ENCODE data around the gene TOMM20. TPM values are rescaled to one million over a fixed set of nuclear protein-coding genes. Genes with fewer than 3 reads are reported as not detected.

TOMM20 gene
- total RNA-seq, 3 donors from 2014 or later (not counting 1 experiment from before 2014, with no cell fraction given), result 59.5 to 72.3 (median 60.2) TPM

DNA sequence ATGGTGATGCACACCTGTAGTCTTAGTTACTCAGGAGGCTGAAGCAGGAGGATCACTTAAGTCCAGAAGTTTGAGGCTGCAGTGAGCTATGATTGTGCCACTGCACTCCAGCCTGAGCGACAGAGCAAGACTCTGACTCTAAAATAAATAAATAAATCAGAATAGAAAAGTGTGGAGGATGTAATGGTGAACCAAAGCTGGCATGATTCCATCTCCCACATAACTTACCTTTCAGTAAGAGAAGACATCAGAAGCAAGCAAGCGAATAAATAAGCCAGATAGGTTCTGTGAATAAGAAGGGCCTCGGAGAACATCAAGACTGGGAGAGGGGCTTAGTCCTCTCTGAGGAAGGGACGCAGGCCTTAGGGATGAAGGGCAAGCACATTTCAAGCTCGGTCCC is 59.5 kb downstream of the TOMM20 start:
- Histone ChIP-seq H3K4me1 (ENCODE audit: control insufficient read depth, insufficient read depth, low read length) (peaks cover 4% of the 10 kb centered on the region), H3K36me3 (ENCODE audit: control insufficient read depth, insufficient read depth, low read length) (no peaks in the 10 kb centered on the region), H3K27me3 (ENCODE audit: control insufficient read depth, insufficient read depth, low read length) (no peaks in the 10 kb centered on the region), H3K27ac (ENCODE audit: low read length) (no peak overlapping the region), H3K4me3 (ENCODE audit: low read length) (no peak overlapping the region), H3K9me3 (ENCODE audit: control insufficient read depth, insufficient read depth, low read length) (no peaks in the 10 kb centered on the region)
- H3K9me3 Mint-ChIP-seq, result no peaks in the 10 kb centered on the region
- DNase-seq (no peak), ATAC-seq (no peak)
- intact Hi-C loops (cut with micrococcal nuclease), result no loop called here
- H3K4me3 Mint-ChIP-seq, result no peak overlapping the region
- TF ChIP-seq, protein P1, sequence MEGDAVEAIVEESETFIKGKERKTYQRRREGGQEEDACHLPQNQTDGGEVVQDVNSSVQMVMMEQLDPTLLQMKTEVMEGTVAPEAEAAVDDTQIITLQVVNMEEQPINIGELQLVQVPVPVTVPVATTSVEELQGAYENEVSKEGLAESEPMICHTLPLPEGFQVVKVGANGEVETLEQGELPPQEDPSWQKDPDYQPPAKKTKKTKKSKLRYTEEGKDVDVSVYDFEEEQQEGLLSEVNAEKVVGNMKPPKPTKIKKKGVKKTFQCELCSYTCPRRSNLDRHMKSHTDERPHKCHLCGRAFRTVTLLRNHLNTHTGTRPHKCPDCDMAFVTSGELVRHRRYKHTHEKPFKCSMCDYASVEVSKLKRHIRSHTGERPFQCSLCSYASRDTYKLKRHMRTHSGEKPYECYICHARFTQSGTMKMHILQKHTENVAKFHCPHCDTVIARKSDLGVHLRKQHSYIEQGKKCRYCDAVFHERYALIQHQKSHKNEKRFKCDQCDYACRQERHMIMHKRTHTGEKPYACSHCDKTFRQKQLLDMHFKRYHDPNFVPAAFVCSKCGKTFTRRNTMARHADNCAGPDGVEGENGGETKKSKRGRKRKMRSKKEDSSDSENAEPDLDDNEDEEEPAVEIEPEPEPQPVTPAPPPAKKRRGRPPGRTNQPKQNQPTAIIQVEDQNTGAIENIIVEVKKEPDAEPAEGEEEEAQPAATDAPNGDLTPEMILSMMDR (IDR thresholded peaks at IDR 0.05), result no peak
- no peak overlapping the region for H3K27ac Mint-ChIP-seq
- H3K27me3 Mint-ChIP-seq (ENCODE audit: low read depth in 2 of 2), result peaks cover 4 to 7% of the 10 kb centered on the region in 2 donors
- 93% methylated on average over 4 of the region's 5 CpGs for WGBS (ENCODE audit: insufficient coverage)
- H3K36me3 Mint-ChIP-seq, result no peaks in the 10 kb centered on the region
- peaks cover 0 to 11% of the 10 kb centered on the region in 2 donors for H3K4me1 Mint-ChIP-seq

DNA sequence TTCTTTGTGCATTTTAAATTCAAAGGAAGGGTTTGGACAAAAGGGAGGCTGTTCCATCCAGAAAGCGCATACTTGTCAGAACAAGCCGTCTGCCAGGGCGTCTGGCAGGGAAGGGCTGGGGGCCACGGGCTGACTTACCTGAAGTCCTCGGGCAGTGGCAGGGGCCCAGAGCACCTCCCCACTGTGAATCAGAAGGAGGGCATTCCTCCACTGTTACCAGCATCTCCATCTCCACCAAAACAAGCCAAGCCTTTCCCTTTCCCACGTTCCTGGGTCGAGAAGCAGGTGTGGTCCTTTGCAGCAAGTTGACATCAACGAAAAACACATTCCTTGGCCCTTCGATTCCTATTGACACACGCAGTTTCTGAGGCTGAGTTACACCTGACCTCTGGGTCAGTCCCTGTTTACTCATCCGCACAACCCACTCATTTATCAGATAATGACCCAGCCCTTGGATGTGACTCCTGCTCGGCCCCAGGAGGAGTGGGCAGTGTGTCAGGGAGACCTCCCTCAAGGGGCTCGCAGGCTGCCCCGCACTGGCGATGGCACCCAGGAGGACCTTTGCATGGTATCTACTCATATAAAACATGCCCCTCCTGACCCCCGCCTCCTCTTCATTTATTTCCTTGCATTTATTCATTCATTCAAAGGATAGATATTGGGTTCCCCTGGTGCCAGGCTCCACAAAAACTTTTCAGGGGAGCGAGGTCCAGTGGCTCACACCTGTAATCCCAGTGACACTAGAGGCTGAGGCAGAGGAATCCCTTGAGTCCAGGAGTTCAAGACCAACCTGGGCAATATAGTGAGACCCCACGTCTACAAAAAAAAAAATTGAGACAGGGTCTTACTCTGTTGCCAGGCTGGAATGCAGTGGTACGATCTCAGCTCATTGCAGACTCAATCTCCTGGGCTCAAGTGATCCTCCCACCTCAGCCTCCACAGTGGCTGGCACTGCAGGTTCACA is 60.2 kb downstream of the TOMM20 start:
- Mint-ChIP-seq H3K9me3 (no peaks in the 10 kb centered on the region), H3K27me3 (ENCODE audit: low read depth in 2 of 2) (peaks cover 4 to 7% of the 10 kb centered on the region in 2 donors), H3K27ac (no peak overlapping the region), H3K4me1 (peaks cover 3 to 14% of the 10 kb centered on the region in 2 donors), H3K4me3 (no peak overlapping the region), H3K36me3 (no peaks in the 10 kb centered on the region)
- no peak overlapping the region for H3K27ac ChIP-seq (ENCODE audit: low read length)
- H3K9me3 ChIP-seq (ENCODE audit: control insufficient read depth, insufficient read depth, low read length), result no peaks in the 10 kb centered on the region
- H3K4me1 ChIP-seq (ENCODE audit: control insufficient read depth, insufficient read depth, low read length), result peaks cover 8% of the 10 kb centered on the region
- TF ChIP-seq, protein P1 (IDR thresholded peaks at IDR 0.05), result no peak
- no peaks in the 10 kb centered on the region for H3K27me3 ChIP-seq (ENCODE audit: control insufficient read depth, insufficient read depth, low read length)
- ATAC-seq (no peak), DNase-seq (no peak)
- 94% methylated on average over 19 of the region's 19 CpGs for WGBS (ENCODE audit: insufficient coverage)
- intact Hi-C loops (cut with micrococcal nuclease), result no loop called here
- no peak overlapping the region for H3K4me3 ChIP-seq (ENCODE audit: low read length)
- H3K36me3 ChIP-seq (ENCODE audit: control insufficient read depth, insufficient read depth, low read length), result no peaks in the 10 kb centered on the region

DNA sequence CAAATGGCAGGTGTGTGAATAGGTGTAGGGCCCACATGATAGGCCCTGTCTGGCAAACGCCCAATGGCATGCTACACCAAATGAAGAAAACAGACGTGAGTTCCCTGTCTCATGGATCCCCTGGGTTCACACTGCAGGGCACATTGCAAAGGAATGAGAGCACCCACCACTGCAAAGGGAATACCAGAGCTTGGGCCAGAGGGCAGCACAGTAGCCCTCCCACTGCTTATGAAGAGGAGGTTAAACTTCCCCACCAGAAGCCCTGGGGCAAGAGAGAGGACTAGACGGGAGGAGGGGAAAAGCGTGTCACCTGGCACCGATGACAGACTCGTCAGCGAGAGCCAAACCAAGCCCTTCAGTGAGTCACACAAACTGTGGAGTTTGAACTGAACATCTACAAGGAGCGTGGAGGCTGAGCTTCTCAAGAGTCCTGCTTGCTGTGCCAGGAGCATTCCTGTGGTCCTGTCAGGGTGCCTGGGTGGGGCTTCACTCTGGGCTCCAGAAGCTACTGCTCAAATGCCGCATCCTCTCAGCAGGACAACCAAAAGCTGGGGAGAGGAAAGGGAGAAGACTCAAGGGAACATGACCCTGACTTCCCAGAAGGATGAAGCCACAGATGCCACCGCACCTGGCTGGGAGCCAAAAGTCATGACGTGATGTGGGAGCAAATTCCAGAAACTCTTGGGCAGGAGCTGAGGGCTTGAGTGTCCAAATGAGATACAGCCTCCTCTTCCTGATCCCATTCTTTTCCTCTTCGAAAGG is 61.1 kb downstream of the TOMM20 start:
- peaks cover 4 to 7% of the 10 kb centered on the region in 2 donors for H3K27me3 Mint-ChIP-seq (ENCODE audit: low read depth in 2 of 2)
- 61% methylated on average over 12 of the region's 12 CpGs for WGBS (ENCODE audit: insufficient coverage)
- no peak overlapping the region for H3K27ac Mint-ChIP-seq
- H3K4me1 ChIP-seq (ENCODE audit: control insufficient read depth, insufficient read depth, low read length), result peaks cover 16% of the 10 kb centered on the region
- no peaks in the 10 kb centered on the region for H3K9me3 ChIP-seq (ENCODE audit: control insufficient read depth, insufficient read depth, low read length)
- H3K9me3 Mint-ChIP-seq, result no peaks in the 10 kb centered on the region
- H3K4me3 ChIP-seq (ENCODE audit: low read length), result no peak overlapping the region
- peaks cover 11 to 22% of the 10 kb centered on the region in 2 donors for H3K4me1 Mint-ChIP-seq
- H3K27ac ChIP-seq (ENCODE audit: low read length), result no peak overlapping the region
- ATAC-seq, result no peak
- H3K27me3 ChIP-seq (ENCODE audit: control insufficient read depth, insufficient read depth, low read length), result no peaks in the 10 kb centered on the region
- intact Hi-C loops (cut with micrococcal nuclease), result no loop called here
- no peak for DNase-seq
- H3K4me3 Mint-ChIP-seq, result no peak overlapping the region
- H3K36me3 Mint-ChIP-seq, result no peaks in the 10 kb centered on the region
- no peaks in the 10 kb centered on the region for H3K36me3 ChIP-seq (ENCODE audit: control insufficient read depth, insufficient read depth, low read length)
- TF ChIP-seq, protein P1 (IDR thresholded peaks at IDR 0.05), result no peak
